ENCODE data around the gene TMUB2.

TMUB2 gene

GRCh38 chr17:44203731-44204440 is 17.1 kb downstream of the TMUB2 start:
- DNase-seq, result peak; percentile 22 to 29

GRCh38 chr17:44204441-44204882 is 17.7 kb downstream of the TMUB2 start:
- no peak for DNase-seq

- DNase-seq, result no peak
These were observed 19.4 kb downstream of the TMUB2 start for GRCh38 chr17:44205962-44206824.

- DNase-seq, result no peak
These were observed 20.0 kb downstream of the TMUB2 start for GRCh38 chr17:44206825-44207155.

- no peak for DNase-seq
These were observed 20.5 kb downstream of the TMUB2 start for GRCh38 chr17:44207319-44207718.

DNA sequence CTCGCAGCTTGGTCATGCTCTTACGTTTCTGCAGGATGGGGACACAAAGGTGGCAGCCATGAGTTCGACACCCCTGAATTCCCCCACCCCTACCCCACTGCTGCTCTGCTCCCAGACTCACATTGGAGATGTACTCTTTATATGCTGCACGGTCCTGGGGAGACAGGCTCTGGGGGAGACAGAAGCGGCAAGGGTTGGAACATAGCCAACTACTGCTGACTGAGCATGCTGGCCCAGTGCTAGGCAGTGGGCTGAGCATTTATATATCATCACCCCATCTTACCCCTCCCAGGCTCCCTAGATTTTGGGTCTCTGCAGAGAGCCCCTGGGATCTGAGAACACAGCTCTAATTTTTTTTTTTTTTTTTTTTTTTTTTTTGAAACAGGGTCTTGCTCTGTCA is 21.0 kb downstream of the TMUB2 start:
- DNase-seq, result no peak

DNA sequence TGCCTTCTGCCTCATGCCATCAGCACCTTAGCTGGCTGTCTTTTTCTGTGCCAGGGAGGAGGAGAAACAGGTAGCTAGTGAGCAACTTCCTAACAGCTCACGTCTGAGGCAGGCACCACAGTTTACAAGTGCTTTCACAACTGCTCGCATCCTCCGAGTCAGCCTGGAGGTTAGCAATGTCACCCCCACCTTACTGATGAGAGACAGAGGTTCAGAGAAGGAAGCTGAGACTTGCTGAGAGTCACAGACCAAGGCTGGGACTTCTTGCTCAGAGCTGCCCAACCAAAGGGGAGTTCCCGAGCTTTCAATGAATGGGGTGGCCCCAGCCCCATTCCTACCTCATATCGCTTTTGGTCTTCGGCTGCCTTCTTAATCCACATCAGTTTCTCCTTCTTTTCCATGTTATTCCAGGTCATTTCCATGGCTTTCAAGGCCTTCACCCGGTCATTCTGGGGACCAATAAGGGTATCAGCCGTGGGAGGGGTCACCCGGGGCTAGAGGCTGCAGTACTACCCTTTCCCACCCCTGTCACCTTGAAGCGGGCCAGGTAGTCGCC is 23.1 kb downstream of the TMUB2 start:
- no peak for DNase-seq

- peak; percentile 36 to 45 for DNase-seq
These were observed 23.8 kb downstream of the TMUB2 start for GRCh38 chr17:44210342-44211192.

DNA sequence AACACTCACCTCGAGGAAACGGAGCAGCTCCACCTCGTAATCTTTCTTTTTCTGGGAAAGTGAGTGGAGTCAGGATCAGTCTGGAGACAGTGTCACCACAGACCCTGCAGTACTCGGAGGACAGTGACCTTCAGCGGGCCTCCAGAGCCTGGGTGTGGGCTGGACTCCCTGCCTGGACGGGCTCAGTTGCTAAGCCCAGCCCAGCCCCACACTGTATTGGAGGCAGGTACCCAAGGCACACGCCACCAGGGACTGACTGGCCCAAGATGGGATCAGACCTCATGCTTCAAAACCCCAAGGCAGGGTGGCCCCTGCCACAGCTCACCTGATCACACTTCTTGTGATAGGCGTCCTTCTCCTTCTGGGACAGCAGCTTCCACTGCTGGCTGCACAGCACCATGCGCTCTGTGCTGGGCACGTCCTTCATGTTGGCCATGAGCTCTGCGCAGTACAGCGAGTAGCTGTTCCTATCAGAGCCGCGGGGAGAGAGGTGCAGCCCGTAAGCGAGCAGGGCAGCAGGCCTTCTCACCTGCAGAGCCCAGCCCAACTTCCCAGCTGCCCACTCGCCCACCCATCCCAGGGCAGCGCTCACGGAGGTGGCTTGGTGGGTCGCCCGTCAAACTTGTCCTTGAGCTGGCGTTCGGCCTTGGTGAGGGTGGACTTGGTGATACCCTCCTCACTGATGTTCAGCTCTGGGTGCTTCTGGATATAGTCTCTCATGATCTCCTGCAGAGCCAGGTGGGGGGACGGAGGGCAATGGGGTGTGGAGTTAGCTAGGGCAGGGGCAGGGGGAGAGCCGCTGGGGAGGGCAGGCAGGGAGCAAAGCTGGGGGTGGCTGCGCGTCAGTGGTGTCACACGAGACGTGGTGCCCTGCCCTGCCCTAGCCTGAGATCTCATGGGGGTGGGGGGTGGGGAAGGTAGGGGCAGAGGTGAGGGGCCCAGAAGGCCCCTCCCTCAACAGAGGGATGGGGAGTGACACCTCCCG is 24.8 kb downstream of the TMUB2 start:
- DNase-seq, result no peak

DNA sequence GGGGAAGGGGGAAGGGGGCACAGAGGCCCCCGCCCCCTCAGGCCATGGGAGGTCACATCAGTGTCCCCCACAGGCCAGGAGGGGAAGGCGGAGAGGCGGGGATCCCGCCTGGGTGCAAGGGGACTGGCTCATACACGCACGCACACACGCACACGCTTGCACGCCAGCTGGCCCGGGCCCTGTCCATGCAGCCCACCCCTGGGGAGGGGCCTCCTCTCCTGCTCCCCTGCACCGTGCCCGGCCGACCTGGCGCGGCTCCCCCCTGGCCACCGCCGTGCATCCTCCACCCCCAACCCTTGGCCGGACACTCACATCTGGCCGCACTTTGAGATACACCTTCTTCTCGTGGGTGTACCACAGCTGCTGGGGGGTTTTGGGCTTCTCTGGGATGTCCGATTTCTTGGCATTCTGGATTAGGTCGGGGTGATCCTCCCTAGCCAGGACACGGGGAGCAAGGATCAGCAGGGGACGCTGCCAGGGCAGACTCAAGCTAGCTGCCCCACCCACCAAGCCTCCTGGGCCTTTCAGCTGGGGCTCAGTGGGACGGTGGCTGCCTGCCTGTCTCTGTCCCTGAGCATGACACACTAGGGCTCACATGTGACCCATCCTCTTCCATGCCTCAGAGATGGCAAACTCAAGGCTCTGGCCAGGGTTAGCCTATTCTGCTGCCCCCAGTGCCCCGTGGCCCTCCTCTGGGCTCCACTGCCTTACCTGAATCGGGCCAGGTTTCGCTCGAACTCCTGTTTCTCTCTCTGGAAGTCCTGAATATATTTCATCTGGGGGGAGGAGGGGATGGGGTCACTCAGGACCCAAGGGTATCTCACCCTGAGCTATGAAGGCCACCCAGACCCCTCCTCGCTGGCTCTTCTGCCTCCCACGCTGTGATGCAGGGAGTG is 26.0 kb downstream of the TMUB2 start:
- DNase-seq, result no peak

DNA sequence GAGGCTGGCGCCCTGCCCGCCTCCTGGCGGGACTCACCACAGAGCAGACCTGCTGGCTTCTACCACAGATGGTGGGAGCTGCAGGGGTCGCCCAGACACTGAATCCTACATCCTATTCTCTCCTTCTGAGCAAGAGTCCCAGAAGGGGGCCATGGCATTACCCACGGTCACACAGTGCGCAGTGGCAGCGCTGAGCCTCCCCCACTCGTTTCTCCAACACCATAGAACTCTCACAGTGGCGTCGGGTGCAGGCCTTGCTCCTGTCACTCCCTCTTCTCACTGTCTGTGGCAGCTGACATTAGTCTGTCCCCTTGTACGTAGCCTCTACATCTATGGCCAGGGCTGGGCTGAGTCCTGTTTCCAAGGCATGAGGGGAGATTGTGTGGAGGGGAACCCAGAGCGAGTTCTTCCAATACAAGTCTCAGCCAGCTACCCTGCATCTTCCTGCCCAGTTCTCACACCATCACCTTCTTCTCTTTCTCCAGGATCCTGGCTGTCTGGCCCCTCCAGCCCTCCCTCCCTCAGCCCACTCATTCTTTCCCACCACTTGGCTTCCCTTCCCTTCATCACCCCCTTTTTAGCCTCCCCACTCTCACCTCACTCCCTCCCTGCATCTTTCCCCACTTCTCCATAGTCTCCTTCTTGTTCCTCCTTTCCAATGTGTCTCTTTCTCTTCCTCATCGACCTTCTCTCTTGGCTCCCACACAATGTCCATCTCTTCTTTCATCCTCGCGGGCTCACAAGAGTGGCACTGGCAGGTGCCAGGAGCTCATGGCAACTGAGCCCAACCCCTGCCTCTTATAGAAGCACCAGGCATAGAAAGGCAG is 26.8 kb downstream of the TMUB2 start:
- DNase-seq, result no peak

DNA sequence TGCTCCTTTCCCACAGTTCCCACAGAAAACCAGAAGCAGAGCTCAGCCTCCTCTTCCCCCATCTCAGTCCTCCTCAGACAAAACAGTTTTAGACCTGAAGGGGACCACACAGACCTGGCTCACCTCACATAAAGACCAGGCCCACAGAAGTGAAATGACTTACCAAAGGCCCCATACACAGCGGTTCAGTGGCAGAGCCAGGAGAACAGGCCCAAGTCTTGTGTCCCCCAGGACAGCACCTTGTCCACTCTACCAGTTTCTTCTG is 27.4 kb downstream of the TMUB2 start:
- DNase-seq, result no peak

DNA sequence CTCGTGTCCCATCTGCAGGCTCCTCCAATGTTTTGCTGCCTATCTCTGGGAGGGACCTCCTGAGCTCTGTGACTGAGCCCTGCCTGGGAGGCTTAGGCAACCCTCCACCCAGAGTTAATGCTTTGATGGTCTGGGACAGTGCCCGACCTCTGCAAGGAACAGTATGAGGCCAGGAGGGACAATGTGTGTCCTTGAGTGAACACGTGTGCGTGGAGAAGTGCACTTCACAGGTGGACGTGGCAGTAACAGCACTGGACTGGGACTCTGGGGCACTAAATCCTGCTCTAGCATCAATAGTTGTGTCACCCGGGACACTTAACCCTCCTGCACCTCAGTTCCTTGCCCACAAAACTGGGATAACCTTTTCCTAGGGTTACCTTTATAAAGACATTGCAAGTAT is 28.1 kb downstream of the TMUB2 start:
- no peak for DNase-seq

GRCh38 chr17:44216173-44216572 is 29.4 kb downstream of the TMUB2 start:
- DNase-seq, result no peak

- DNase-seq, result no peak
These were observed 29.9 kb downstream of the TMUB2 start for GRCh38 chr17:44216694-44217093.

DNA sequence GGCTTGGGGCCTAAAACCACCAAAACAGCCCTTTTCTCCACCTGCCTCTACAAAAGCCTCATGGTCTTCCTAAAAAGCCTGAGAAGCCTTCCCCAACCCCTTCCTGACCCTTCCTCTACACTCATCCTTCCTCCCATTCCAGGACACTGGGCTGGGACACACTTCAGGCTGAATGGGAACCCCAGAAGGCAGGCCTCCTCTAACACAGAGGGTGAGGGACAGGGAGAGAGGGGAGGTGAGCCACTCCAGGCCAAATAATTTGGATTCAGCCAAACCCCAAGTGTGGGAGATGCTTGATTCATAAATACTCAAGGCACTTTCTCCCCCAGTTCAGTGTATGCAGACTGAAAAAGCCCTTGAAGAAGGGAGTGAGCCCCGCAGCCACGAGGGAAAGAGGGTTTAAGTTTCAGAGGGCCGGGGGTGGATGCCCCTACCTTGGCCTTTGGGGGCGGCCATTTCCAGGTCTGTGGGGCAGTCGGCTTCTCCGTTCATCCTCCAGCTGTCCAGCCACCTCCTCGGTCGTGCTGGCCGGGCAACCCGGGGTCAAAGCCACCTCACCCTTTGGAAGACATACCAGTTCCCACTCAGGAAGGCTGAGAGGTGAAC is 31.1 kb downstream of the TMUB2 start:
- DNase-seq, result no peak

GRCh38 chr17:44218344-44219107 is 31.8 kb downstream of the TMUB2 start:
- DNase-seq, result peak; percentile 79 to 86

DNA sequence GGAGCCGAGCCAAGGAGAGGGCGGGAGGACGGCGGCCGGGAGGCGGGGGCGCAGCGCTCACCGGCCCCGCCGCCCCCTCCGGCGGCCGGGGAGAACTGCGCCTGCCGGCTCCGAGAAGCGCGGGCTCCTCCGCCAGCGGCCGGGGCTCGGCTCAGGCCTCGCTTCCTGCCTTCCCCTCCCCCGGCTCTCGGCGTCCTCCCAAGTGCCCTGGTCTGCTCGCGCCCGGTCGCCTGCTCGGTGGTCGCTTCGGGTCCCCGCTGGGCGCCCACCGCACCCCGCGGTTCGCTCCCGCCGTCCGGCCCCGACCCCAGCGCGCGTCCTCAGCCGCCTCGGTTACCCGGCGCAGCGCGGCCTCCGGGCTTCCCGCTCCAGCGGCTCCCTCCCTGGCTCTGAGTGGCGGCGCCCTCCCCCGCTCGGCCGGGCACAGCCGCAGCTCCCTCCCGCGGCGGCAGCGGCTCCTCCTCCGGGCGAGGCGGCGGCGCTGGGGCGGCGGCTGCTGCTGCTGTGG is 32.4 kb downstream of the TMUB2 start:
- DNase-seq, result peak in 1 of 2 experiments; percentile 59

All from NCI-H1930 (cell line).